Measurements from ENCODE around the gene ETDC.
"Not testable (repeated sequence)": the region's sequence is repeated elsewhere in the genome, so short reads cannot be mapped to it uniquely, and the experiment has no call there.

Gene ETDC

DNA sequence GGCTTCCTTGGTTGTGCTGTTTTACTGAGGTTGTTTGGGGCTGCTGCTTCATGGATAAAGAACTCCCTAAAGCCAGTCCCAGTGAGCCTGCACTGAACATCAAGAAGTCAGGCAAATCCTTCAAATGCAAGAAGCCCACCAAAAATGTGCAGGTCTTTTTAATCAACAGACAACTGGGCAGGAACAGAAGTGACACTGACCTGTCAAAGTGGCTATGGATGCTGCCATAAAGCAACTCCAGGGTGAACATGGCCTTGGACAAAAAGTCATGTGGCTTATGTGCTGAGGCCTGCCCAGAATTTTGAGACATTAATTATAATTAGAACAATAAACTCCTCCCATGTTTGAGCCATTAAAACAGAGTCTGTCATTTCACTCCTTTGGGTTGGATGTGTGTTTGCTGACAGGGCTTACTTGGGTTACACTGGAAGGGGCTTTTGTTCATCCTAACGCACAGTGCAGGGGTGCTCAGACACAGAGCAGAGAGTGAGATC lies at the start of gene ETDC:
Gene ETDC, plus strand, starts transcription at position 51 of the 494 bp plus-strand sequence. Its CDS starts 0 bp downstream, at position 51.
- DNase-seq, result no peak

- not testable (repeated sequence) for DNase-seq
Observed at GRCh38 chrX:135260976-135261375, 48.3 kb upstream of the ETDC start.

- not testable (repeated sequence) for DNase-seq
Observed at GRCh38 chrX:135263376-135263775, 45.9 kb upstream of the ETDC start.

- DNase-seq, result no peak
Observed at GRCh38 chrX:135264206-135264605, 45.1 kb upstream of the ETDC start.

- no peak for DNase-seq
Observed at GRCh38 chrX:135273162-135273561, 36.1 kb upstream of the ETDC start.

DNA sequence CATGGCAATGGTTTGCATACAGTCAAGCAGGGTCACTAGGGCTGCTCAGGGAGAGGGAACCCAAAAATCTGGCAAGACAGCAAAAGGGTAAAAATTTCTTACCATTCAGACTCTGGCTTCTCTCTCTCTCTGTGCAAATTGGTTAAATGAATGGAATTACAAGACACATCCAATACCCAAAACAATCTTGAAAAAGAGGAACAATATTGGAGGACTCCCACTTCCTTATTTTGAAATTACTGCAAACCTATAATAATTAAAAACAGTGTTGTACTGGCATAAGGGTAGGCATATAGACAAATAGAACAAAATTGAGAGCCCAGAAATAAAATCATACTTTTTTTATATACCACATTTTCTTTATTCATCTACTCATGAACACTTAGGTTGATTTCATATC lies 33.3 kb upstream of the ETDC start:
- DNase-seq, result no peak

- no peak for DNase-seq
Observed at GRCh38 chrX:135287266-135287823, 21.9 kb upstream of the ETDC start.

DNA sequence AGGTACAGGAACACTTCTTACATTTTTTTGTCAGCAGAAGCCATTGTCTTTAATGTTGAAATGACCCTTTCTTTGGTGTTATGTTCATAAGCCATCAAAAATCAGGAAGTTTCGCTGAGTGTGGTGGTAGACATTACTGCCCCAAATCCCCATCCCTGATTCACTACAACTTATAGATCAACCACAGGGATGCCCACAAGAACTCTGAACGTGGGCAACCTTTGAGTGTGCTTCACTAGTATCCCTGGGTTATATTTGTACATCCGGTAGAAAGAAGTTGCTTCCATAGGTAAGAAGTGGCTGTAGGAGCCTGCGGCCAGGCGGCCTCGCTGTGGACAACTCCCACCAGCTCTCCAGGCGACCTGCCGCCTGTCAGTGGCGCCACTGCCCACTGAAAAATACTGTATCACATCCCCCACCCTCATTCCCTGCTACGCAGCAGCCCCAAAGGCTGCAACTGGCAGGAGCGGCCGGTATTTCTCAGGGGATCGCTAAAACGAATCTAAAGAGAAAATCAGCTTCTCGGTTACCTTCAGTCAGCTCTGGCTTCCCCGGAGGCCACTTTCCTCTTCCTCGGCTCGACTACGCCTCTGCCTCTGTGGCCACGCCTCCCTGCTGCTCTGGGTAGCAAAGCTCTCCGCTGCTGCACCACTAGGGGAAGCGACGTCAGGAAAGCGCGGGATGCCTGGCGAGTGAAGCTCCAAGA lies 13.9 kb upstream of the ETDC start:
- DNase-seq, result peak; percentile 65

- no peak for DNase-seq
Observed at GRCh38 chrX:135295944-135296305, 13.4 kb upstream of the ETDC start.

DNA sequence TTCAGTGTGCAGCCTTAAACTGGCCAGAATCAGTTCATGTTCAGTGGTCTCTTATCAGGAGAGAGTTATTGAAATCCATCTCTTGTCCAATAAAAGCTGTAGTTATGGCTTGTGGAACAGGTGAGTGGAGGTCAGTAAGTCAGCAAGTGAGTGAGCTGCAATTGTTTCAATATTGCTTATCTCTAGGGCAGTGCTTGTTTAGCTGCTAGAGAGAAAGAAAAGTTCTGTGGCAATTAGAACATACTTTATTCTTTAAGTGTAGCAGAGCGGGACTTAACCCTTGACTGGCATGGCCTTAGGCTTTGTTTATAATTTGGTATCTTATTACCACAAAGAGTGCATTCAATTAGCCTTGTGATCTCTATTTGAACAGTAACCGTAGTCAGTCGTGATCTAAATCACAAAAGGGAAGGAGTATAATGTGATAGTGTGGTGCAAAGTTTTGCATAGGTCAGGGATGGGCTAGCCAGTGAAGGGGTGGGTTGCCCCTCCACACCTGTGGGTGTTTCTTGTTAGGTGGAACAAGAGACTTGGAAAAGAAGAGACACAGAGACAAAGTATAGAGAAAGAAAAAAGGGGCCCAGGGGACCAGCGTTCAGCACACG lies 6.9 kb upstream of the ETDC start:
- no peak for DNase-seq

GRCh38 chrX:135304741-135305140 lies 4.5 kb upstream of the ETDC start:
- DNase-seq, result no peak

DNA sequence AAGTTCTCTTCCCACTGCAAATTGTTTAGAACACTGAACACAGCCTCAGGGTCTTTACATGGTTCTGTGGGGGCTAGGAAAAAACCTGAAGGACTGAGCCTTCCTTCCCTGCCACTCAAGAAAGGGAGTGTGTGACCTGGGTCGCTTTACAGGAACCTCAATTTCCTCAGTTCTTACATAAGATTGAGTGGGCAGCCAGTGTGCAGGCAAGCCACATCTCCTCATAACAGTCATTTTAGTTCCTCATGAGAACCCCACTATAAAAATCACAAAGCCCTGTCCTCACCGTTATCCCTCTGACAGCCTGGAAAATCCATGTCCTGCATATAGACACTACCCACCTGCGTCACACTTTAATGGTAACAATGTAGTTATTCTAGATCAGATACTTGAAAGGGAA lies 2.1 kb upstream of the ETDC start:
- no peak for DNase-seq

- DNase-seq, result no peak
Observed at GRCh38 chrX:135308345-135308855, 880 bp upstream of the ETDC start.

- DNase-seq, result no peak
Observed at GRCh38 chrX:135315864-135316263, 6.6 kb downstream of the ETDC start.

- DNase-seq, result no peak
Observed at GRCh38 chrX:135324463-135324862, 15.2 kb downstream of the ETDC start.

GRCh38 chrX:135325036-135325818 lies 15.9 kb downstream of the ETDC start:
- DNase-seq, result not testable (repeated sequence)

DNA sequence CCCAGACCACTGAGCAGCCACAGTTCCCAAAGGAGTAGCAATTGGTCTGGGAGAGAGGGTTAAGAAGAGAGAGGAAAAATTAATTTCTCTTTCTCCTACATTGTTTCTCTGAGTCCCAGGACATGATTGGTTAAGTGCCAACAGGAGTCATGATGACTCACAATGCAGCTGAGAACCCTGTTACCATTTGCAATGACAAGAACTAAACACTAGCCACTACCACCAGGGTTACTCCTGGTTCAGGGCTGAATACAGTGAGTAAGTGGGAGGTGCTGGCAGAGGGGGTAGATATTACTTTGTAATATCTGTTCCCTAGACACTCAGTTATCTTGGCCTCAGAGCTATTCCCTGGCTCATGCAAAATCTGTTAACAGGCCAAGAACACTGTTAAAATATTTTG lies 18.0 kb downstream of the ETDC start:
- DNase-seq, result no peak

DNA sequence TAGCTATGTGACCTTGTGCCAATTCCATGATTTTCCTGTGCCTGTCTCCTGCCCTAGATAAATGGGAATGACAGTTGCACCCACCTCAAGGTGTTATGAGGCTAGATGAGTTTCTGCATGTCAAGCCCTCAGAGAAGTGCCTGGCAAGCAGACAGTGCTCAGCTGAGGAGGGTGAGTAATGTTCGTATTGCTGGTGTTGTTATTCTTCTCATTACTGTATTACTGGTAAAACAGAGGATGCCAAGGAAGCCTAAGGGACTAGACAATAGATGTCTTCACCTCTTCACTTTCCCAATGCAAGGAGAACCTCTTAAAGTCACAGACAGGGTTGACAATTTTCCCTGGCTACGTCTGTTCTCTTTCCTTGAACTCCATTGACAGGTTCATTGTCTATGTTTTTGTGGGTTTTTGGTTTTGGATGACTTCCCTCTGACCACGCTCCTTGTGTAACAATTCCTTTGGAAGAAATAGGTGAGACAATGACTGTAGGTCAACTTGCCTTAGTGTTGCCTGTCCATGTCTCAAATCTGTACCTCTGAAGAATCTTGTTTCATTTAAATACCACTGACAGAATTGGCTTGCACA lies 19.2 kb downstream of the ETDC start:
- no peak for DNase-seq

DNA sequence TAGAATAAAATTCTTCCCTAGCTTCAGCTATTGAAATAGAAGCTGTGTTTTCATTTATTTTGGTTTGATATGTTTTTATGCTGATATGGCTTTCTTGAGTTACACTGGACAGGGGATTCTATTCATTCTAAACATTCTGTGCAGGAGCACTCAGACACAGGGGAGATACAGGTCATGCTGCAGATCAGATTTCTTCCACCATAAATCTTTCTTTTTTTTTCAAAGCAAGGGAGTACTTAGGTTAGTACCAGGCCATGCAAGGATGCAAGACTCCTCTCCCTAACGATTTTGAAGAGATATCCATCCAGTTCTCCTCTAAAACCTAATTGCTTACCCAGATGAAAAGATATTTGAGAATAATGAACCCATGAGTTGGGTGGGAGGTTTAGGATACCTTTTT lies 21.4 kb downstream of the ETDC start:
- DNase-seq, result no peak

DNA sequence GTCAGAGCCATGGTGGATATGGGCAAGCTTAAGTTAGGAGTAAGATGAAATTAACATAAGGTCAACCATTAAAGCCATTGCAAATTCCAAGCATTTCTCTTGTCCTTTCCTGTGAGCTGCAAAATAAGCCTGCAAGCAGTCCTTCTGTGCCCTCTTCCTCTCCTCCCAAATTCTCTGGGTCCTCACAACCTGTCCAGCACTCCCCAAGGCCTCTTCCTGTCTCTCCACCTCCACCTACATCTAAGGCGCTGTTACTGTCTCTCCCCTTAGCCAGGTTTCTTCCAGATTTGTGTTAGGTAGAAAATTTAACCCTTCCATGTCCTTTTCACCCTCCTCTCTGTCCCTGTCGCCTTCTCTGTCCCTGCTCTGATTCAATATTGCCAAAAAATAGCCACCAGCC lies 22.2 kb downstream of the ETDC start:
- DNase-seq, result no peak

DNA sequence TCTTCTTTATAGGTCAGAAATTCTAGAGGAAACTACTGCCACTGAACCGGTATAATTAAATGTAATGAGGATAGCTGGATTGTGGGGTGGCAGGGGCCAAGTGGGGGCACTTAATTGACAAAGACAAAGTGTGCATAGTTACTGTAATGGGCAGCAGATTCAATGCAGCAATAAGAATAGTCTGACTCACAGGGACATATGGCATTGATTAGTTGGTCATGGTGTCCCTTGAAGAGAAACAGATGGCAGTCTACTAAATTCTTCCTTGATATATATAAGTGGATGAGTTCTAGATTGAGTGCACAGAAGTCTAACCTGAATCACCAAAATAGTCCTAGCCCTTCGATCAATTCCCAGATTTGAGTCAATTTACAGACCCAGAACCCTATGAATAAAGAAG lies 31.6 kb downstream of the ETDC start:
- no peak for DNase-seq

GRCh38 chrX:135345107-135345589 lies 35.9 kb downstream of the ETDC start:
- no peak for DNase-seq

GRCh38 chrX:135346975-135347374 lies 37.7 kb downstream of the ETDC start:
- no peak for DNase-seq

Measured in stimulated activated CD4-positive, alpha-beta T cell treated with anti-CD3 and anti-CD28 coated beads, Interleukin-4, amount 100 ng/mL, for 1 hour (primary cell).